Raji (cell line): ENCODE data around the gene SAV1.

ENCODE experiments used
- POLR2A ChIP-seq: IDR thresholded peaks from 2 replicates; pipeline ENCODE4 v1.6.1; 2011; ENCODE audit warnings: low read depth, low read length, control low read depth; ENCODE audit not compliant: insufficient read depth

The SAV1 gene

DNA sequence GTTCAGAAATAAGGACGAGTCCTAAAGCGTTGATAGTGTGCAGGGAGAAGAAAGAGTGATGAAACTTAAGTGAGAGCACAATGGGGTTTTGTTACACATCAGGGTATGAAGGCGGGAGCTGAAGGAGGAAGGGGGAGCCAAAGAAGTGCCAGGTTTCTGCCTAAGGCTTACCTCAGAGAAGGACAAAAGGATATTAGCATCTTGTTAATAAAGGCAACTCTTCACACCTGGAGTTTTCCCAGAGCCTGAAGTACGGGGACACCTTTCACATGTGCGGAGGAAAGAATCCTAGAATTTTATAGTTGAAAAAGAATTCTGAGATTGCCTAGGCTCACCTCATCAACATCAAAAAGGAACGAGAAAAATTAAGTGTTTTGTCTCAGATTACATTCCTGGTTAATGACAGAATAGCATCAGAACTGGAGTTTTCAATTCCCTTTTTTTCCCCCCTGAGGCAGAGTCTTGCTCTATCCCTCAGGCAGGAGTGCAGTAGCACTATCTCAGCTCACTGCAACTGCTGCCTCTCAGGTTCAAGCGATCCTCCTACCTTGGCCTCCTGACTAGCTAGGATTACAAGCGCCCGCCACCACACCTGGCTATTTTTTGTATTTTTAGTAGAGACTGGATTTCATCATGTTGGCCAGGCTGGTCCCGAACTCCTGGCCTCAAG lies 2.2 kb upstream of the SAV1 start:
- TF ChIP-seq POLR2A = no peak

- no peak for TF ChIP-seq POLR2A
These were observed 1.4 kb upstream of the SAV1 start for GRCh38 chr14:50669441-50669986.

DNA sequence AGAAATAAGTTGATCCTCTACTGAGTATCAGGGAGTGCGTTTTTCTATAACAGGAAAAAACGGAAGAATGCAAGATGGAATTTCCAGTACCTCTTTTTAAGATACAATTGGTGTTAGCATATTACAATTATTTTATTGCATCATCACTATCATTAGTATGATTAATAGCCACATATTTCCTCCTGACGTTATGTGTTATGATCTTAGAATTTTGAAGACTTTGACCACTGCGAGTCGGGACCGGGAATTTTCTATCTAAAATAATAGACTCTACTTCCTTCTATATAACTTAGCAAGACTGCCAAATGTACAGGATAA lies 679 bp upstream of the SAV1 start:
- TF ChIP-seq POLR2A = no peak

- no peak for TF ChIP-seq POLR2A
These were observed 466 bp downstream of the SAV1 start for GRCh38 chr14:50667684-50667995.

- TF ChIP-seq POLR2A = no peak
These were observed 1.1 kb downstream of the SAV1 start for GRCh38 chr14:50666772-50667683.

DNA sequence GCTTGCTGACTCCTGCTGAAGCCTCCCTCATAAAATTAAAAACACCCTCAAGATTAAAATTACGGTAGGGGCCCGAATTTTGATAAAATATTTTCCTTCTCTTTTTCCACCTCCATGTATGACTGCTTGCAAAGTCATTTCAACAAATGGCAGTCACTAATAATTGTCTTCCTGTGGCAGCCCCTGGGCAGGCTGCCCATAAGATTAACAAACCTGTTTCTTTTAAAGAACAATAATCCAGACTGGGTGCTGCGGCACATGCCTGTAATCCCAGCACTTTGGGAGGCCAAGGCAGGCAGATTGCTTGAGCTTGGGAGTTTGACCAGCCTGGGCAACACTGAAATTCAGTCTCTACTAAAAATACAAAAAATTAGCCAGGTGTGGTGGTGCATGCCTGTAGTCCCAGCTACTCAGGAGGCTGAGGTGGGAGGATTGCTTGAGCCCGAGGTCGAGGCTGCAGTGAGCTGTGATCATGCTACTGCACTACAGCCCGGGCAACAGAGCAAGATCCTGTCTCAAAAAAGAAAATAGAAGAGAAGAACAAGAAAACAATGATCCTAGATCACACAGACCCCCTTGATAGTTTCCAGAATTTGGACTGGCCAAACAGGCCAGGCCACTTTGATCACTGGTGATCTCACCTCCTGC lies 8.7 kb downstream of the SAV1 start:
- TF ChIP-seq POLR2A = no peak

DNA sequence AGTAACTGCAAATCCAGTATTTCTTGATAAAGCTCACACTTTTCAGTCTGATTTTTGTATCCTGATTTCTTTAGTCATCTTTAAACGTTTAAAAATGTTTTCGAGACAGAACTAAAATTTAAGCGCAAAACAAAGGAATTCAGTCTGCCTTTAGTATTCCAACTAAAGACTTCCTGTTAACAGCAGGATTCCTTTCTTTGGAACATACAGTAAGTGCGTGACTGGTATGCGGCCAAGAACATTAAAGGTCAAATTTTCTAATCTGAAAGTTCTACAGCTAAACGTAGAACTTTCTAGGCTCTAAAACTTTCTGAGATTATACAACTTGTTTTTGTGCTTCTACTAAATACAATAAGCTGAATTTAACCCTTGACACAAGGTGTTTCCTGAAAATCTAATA lies 9.9 kb downstream of the SAV1 start:
- TF ChIP-seq POLR2A = no peak

DNA sequence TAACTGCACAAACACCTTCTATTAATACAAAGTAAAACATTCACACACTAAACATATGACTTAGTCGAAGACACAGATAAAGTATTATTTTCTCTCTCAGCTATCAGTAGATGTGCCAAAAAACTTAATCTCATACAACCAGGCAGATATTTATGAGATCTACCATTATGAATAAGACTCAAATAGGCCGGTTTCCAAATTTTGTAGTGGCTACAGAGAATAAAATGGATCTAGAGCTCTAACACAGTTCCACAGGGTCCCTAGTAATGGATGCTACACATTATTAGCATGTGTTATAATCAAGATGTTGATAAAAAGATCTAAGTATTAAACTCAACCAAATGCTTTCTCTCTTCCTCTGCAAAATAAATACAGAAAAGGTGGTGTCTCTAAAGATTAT lies 10.4 kb downstream of the SAV1 start:
- no peak for TF ChIP-seq POLR2A

- TF ChIP-seq POLR2A = no peak
These were observed 11.3 kb downstream of the SAV1 start for GRCh38 chr14:50656776-50657175.

DNA sequence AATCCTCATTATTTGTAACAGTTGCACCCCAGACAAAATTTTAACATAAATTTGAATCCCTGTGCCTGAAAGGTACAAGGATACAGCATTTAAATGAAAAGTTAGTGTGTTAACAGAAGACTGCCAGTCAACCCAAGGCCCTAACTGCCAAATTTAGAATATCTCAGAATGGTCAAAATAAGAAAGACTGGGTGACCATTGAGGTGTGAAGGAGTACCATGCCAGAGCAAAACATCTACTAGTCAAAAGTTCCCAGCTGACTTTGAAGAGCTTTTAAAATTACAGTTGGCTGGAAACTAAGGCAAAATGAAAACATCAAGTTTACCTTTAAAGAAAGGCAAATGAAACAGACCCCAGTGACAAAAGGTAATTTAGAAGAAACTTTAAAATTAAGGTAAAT lies 18.4 kb downstream of the SAV1 start:
- no peak for TF ChIP-seq POLR2A

GRCh38 chr14:50647753-50648152 lies 20.4 kb downstream of the SAV1 start:
- TF ChIP-seq POLR2A = 0 out of 2 replicates have a peak, but pooled peaks have one; percentile 6

DNA sequence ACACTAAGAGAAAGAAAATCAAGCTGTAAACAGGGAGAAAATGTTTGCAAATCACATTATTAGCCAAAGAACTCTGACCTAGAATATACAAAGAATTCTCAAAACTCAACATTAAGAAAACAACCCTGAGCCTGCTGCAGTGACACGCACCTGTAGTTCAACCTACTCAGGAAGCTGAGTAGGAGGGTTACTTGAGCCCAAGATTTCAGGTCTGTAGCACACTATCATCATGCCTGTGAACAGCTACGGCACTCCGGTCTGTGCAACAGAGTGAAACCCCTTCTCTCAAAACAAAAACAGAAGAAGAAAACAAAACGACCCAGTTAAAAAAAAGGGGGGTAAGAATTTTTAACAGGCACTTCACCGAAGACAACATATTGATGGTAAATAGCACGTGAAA lies 20.8 kb downstream of the SAV1 start:
- 0 out of 2 replicates have a peak, but pooled peaks have one; percentile 21 for TF ChIP-seq POLR2A

- TF ChIP-seq POLR2A = no peak
These were observed 33.0 kb downstream of the SAV1 start for GRCh38 chr14:50635141-50635540.

- TF ChIP-seq POLR2A = no peak
These were observed 34.2 kb downstream of the SAV1 start for GRCh38 chr14:50633954-50634353.

DNA sequence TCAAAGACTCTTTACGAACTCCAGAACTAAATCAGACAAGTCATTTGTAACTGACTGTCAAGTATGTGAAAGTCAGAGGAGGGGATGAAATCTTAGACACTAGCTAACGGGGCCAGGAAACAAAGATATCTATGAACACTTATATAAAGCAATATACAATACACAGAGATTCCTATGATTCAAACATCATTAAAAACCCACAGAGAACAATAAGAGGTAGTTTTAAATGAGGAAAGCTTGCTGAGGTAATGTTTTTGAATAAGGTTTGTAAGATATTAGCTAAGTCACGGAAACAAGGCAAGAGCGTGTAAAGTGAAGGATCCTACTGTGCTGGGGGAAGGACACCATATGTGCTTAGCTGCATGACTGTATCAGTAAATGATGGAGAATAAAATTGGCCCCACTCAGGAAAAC lies 36.7 kb downstream of the SAV1 start:
- no peak for TF ChIP-seq POLR2A

- no peak for TF ChIP-seq POLR2A
These were observed 43.7 kb downstream of the SAV1 start for GRCh38 chr14:50624447-50624846.
